HG02623 (cell line): Measurements from ENCODE around the gene CACNG3.

ENCODE experiments used
- ATAC-seq: cut with Tn5 transposase; IDR thresholded peaks from one replicate; pipeline ENCODE4 v1.9.1; 2021; ENCODE audit warnings: moderate library complexity; ENCODE audit not compliant: unreplicated experiment

Gene CACNG3

GRCh38 chr16:24381470-24382118, 125.5 kb downstream of the CACNG3 start:
- ATAC-seq = no peak

- no peak for ATAC-seq
These were observed 126.8 kb downstream of the CACNG3 start for GRCh38 chr16:24382762-24383407.

GRCh38 chr16:24394341-24394740, 138.2 kb downstream of the CACNG3 start:
- ATAC-seq = no peak

DNA sequence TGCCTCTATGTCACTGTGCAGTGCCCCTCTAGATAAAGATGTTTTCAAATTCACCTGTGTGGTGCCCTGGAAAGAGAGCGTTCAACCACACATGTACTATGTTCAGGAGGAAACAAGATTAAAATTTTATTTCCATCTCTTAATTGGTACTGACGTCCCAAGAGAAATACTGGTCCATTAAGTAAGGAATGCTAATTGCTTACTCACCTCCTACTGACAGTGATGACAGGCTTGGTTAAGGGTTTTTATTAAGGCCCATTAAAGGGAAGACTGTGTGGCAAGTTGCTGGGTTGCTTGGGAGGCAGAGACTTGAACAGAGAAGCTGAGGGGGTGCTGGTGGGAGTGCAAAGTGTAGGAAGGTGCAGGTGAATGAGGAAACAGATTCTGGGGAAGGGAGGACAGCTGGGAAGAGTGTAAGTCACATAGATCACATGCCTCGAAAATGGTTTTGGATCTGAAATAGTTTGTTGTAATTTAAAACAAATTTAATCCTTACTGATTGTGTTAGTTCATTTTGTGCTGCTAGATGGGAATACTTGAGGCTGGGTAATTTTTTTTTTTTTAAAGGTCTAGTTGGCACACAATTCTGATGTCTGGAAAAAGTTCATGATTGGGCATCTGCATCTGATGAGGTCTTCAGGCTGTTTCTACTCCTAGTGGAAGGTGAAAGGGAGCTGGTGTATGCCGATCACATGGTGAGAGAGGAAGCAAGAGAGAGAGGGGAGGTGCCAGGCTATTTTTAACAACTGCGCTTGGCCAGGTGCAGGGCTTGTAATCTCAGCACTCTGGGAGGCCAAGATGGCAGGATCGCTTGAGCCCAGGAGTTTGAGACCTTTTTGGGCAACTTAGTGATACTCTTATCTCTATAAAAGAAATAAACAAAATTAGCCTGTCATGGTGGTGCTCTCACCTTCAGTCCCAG, 140.5 kb downstream of the CACNG3 start:
- ATAC-seq = no peak

DNA sequence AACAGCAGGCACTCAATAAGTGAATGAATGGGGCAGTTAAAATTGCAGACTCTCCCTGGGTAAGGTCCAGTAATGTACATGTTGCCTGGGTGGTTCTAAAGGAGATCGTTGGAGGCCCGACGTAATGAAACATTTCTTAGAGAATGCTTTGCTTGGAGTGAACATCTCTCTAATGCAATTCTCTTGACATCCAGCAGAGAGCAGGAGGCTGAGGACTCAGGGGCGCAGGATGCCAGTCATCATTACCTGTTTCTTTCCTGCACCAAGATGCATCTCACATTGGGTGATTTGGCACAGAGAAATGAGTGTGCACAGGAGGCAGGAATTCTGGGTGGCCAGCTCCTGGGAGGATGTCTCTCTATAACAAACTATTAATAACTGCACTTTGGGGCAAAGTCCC, 152.9 kb downstream of the CACNG3 start:
- no peak for ATAC-seq
